HepG2 (cell line): Measurements from ENCODE around the gene CD248. TPM values are rescaled to one million over a fixed set of nuclear protein-coding genes. Genes with fewer than 3 reads are reported as not detected.

Experiments used
- ARHGAP35 ChIP-seq: sonication (generic); formaldehyde crosslinking; IDR thresholded peaks from 2 replicates; pipeline ENCODE4 v1.9.0; 2022; ENCODE audit warnings: mild to moderate bottlenecking, inconsistent platforms, moderate library complexity, missing genetic modification reagents, borderline replicate concordance
- ATF2 ChIP-seq: sonication (generic); formaldehyde crosslinking; IDR thresholded peaks from 2 replicates; pipeline ENCODE4 v1.4.0; 2020; ENCODE audit warnings: missing genetic modification reagents
- DBP ChIP-seq: sonication (generic); formaldehyde crosslinking; IDR thresholded peaks from 2 replicates; pipeline ENCODE4 v1.4.0; 2020; ENCODE audit warnings: missing genetic modification reagents; ENCODE audit errors: not compliant biosample characterization
- DMAP1 ChIP-seq: IDR thresholded peaks from 2 replicates; pipeline ENCODE4 v1.6.1; 2016
- GABPB1 ChIP-seq: IDR thresholded peaks from 2 replicates; pipeline ENCODE4 v1.6.1; 2016; ENCODE audit warnings: mild to moderate bottlenecking, missing genetic modification reagents, moderate library complexity, missing compliant biosample characterization
- GFI1 ChIP-seq: sonication (generic); formaldehyde crosslinking; IDR thresholded peaks from 2 replicates; pipeline ENCODE4 v1.5.0; 2020; ENCODE audit warnings: missing genetic modification reagents, mild to moderate bottlenecking, borderline replicate concordance
- HNF4A ChIP-seq: sonication (generic); formaldehyde crosslinking; IDR thresholded peaks from 2 replicates; pipeline ENCODE4 v1.4.0; 2020; ENCODE audit warnings: missing genetic modification reagents
- KDM5B ChIP-seq: sonication (generic); formaldehyde crosslinking; IDR thresholded peaks from 2 replicates; pipeline ENCODE4 v1.4.0; 2020; ENCODE audit warnings: missing genetic modification reagents, mild to moderate bottlenecking, borderline replicate concordance
- MAX ChIP-seq: IDR thresholded peaks from 2 replicates; pipeline ENCODE4 v1.6.1; 2012; ENCODE audit warnings: inconsistent platforms
- NFKB2 ChIP-seq: sonication (generic); formaldehyde crosslinking; IDR thresholded peaks from 2 replicates; pipeline ENCODE4 v1.4.0; 2020; ENCODE audit warnings: missing genetic modification reagents, borderline replicate concordance
- SRY ChIP-seq: sonication (generic); formaldehyde crosslinking; IDR thresholded peaks from 2 replicates; pipeline ENCODE4 v1.8.0; 2022; ENCODE audit warnings: mild to moderate bottlenecking, missing genetic modification reagents
- ZBTB3 ChIP-seq: sonication (generic); formaldehyde crosslinking; IDR thresholded peaks from 2 replicates; pipeline ENCODE4 v1.4.0; 2020; ENCODE audit warnings: low read depth, mild to moderate bottlenecking, moderate library complexity, missing genetic modification reagents, borderline replicate concordance
- ZFX ChIP-seq: sonication (generic); formaldehyde crosslinking; IDR thresholded peaks from 2 replicates; pipeline ENCODE4 v1.4.0; 2020; ENCODE audit warnings: mild to moderate bottlenecking, low read depth, missing genetic modification reagents, moderate library complexity
- ZFY ChIP-seq: sonication (generic); formaldehyde crosslinking; IDR thresholded peaks from 2 replicates; pipeline ENCODE4 v1.4.0; 2020; ENCODE audit warnings: missing genetic modification reagents
- ZNF543 ChIP-seq: sonication (generic); formaldehyde crosslinking; IDR thresholded peaks from 2 replicates; pipeline ENCODE4 v1.4.0; 2020; ENCODE audit warnings: mild to moderate bottlenecking, missing genetic modification reagents
- ZNF652 ChIP-seq: IDR thresholded peaks from 2 replicates; pipeline ENCODE4 v1.6.1; 2016; ENCODE audit warnings: low read depth, borderline replicate concordance
- polyA plus RNA-seq, 8 experiments: library from polyadenylated mRNA; depleted of rRNA in 3 of 8; stranded (reverse) in 7 of 8; unstranded in 1 of 8; fragments of >200 nt; fragmentation: Illumina TruSeq in 4 of 8; extraction: Trizol in 4 of 8; gene quantifications; 2 replicates each; pipeline versions ENCODE4 v1.2.1 to v1.2.3, GENCODE V29; 2011 to 2016; ENCODE audit warnings: low read depth in 4 of 8, missing spikeins in 1 of 8, mixed read lengths in 1 of 8; ENCODE audit not compliant: insufficient read depth in 1 of 8
- total RNA-seq, 5 experiments: library from RNA; depleted of rRNA; stranded (reverse); fragments of >200 nt; fragmentation: Illumina TruSeq; extraction: Trizol; gene quantifications; 2 replicates each; pipeline ENCODE4 v1.2.3, GENCODE V29; 2016; ENCODE audit warnings: low read depth in 1 of 5
- TF ChIP-seq, protein P1 (sequence below): sonication (generic); formaldehyde crosslinking; IDR thresholded peaks from 2 replicates; pipeline ENCODE4 v1.5.1; 2020; ENCODE audit warnings: mild to moderate bottlenecking, missing genetic modification reagents, moderate library complexity
- TF ChIP-seq, protein P2 (sequence below), 2 experiments: sonication (generic) in 1 of 2; formaldehyde crosslinking in 1 of 2; IDR thresholded peaks; 2 replicates each; pipeline versions ENCODE4 v1.6.1 to v1.9.0; 2014 to 2022; ENCODE audit warnings: antibody characterized with exemption in 1 of 2, borderline replicate concordance in 1 of 2, inconsistent platforms in 1 of 2, low read depth in 1 of 2, missing genetic modification reagents in 1 of 2

Gene CD248
- total and polyA plus RNA-seq, 2 of the 13 experiments (the other 11 are each of a cell fraction or from before 2014, with no cell fraction given) = 0.25 to 0.35 TPM

DNA sequence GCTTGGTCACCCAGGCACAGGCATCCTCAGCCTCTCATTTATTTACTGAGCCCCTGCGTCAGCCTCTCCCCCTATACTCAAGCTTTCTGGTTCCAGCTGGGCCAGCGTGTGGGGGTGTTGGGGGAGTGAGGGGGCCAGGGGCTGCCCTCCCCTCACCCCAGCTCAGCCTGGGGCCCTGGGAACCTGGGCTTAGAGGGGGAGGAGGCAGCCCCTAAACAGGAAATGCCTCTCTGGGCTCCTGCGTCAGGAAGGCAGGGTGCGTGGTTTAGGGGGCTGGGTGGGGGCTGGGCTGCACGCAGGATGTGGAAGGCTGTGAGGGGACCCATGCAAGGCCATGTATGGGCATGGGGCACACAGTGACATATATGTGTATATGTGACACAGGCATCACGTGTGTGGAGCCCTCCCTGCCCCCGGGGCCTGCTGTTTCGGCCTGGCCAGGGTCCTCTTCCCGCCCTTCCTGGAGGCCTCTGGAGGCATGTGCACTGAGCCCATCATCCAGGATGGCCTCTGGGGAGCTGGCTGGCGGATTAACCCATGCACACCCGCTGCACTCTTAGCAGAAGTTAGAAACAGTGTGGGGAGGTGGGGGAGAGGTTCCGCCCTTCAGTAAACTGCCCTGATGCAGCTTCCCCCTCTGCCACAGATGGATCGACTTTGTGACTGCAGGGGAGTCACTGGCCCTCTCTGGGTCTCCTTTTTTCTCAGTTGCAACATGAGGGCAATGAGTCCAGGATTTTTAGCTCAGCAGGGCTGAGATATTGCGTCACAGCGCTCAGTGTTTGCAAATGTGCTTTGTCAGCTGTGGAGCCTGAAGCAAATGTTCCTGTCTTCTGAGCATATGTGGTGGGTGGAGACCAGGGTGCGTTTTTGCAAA is 1.1 kb upstream of the CD248 start (continued):
- no peak for TF ChIP-seq SRY (CRISPR knock-in tag)
- TF ChIP-seq ZFY (CRISPR knock-in tag) = peak; percentile 74
- peak; percentile 71 for TF ChIP-seq MAX
- TF ChIP-seq DMAP1 (CRISPR knock-in tag) = 0 out of 2 replicates have a peak, but pooled peaks have one; percentile 15
- TF ChIP-seq ZNF543 (CRISPR knock-in tag) = 0 out of 2 replicates have a peak, but pooled peaks have one; percentile 26
- TF ChIP-seq GFI1 (CRISPR knock-in tag) = 0 out of 2 replicates have a peak, but pooled peaks have one; percentile 9
- TF ChIP-seq ZNF652 = peak; percentile 91
- peak; percentile 46; the same call in 1 of the 2 replicates for TF ChIP-seq KDM5B (CRISPR knock-in tag)
- TF ChIP-seq, protein P1, sequence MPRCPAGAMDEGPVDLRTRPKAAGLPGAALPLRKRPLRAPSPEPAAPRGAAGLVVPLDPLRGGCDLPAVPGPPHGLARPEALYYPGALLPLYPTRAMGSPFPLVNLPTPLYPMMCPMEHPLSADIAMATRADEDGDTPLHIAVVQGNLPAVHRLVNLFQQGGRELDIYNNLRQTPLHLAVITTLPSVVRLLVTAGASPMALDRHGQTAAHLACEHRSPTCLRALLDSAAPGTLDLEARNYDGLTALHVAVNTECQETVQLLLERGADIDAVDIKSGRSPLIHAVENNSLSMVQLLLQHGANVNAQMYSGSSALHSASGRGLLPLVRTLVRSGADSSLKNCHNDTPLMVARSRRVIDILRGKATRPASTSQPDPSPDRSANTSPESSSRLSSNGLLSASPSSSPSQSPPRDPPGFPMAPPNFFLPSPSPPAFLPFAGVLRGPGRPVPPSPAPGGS = no peak
- no peak for TF ChIP-seq DBP (CRISPR knock-in tag)
- TF ChIP-seq ZFX (CRISPR knock-in tag) = peak; percentile 84
- 0 out of 2 replicates have a peak, but pooled peaks have one; percentile 7 for TF ChIP-seq GABPB1
- TF ChIP-seq, protein P2, sequence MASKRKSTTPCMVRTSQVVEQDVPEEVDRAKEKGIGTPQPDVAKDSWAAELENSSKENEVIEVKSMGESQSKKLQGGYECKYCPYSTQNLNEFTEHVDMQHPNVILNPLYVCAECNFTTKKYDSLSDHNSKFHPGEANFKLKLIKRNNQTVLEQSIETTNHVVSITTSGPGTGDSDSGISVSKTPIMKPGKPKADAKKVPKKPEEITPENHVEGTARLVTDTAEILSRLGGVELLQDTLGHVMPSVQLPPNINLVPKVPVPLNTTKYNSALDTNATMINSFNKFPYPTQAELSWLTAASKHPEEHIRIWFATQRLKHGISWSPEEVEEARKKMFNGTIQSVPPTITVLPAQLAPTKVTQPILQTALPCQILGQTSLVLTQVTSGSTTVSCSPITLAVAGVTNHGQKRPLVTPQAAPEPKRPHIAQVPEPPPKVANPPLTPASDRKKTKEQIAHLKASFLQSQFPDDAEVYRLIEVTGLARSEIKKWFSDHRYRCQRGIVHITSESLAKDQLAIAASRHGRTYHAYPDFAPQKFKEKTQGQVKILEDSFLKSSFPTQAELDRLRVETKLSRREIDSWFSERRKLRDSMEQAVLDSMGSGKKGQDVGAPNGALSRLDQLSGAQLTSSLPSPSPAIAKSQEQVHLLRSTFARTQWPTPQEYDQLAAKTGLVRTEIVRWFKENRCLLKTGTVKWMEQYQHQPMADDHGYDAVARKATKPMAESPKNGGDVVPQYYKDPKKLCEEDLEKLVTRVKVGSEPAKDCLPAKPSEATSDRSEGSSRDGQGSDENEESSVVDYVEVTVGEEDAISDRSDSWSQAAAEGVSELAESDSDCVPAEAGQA (IDR thresholded peaks at IDR 0.05; ENCODE audit: low read depth) = 0 out of 2 replicates have a peak, but pooled peaks have one; percentile 29
- TF ChIP-seq, protein P2 (CRISPR knock-in tag; IDR thresholded peaks at IDR 0.05; ENCODE audit: borderline replicate concordance) = no peak
- TF ChIP-seq HNF4A (CRISPR knock-in tag) = peak; percentile 62
- TF ChIP-seq ZBTB3 (CRISPR knock-in tag) = no peak; the same call in 1 of the 2 replicates
- TF ChIP-seq NFKB2 (CRISPR knock-in tag) = peak; percentile 57; the same call in 1 of the 2 replicates
- no peak for TF ChIP-seq ARHGAP35 (CRISPR knock-in tag)
- peak; percentile 46; the same call in 1 of the 2 replicates for TF ChIP-seq ATF2 (CRISPR knock-in tag)
